Calu3 (cell line): ENCODE data around the gene LRRC8E. TPM values are rescaled to one million over a fixed set of nuclear protein-coding genes. Genes with fewer than 3 reads are reported as not detected.

Source experiments
- BruUV-seq: library from RNA; stranded (reverse); fragments of 400-500 nt; replicated peaks from 2 replicates; lab custom pipeline; 2021; lab: Mats Ljungman, UMichigan
- CTCF ChIA-PET: fragments of 300-600 bp; sonication (Branson Sonifier 250); formaldehyde crosslinking; loops from one replicate; lab custom pipeline; 2022; ENCODE audit warnings: antibody characterized with exemption; lab: Charles Lee
- DNase-seq: peaks from one replicate; pipeline ENCODE4 v3.0.0; 2022
- H3K27ac Mint-ChIP-seq: one replicate; pipeline ENCODE4 v1.8.0; 2022; ENCODE audit warnings: mixed read lengths; ENCODE audit not compliant: unreplicated experiment
- H3K27me3 Mint-ChIP-seq: one replicate; pipeline ENCODE4 v1.8.0; 2022; ENCODE audit warnings: mixed read lengths; ENCODE audit not compliant: unreplicated experiment
- H3K36me3 Mint-ChIP-seq: one replicate; pipeline ENCODE4 v1.8.0; 2022; ENCODE audit warnings: mild to moderate bottlenecking, moderate library complexity, mixed read lengths; ENCODE audit not compliant: insufficient read depth, unreplicated experiment
- H3K4me1 Mint-ChIP-seq: one replicate; pipeline ENCODE4 v1.8.0; 2022; ENCODE audit warnings: mild to moderate bottlenecking, low read depth, mixed read lengths; ENCODE audit not compliant: unreplicated experiment
- H3K4me3 Mint-ChIP-seq: one replicate; pipeline ENCODE4 v1.8.0; 2022; ENCODE audit warnings: mild to moderate bottlenecking, low read depth, moderate library complexity, mixed read lengths; ENCODE audit not compliant: unreplicated experiment
- H3K9me3 Mint-ChIP-seq: one replicate; pipeline ENCODE4 v1.8.0; 2022; ENCODE audit warnings: low read depth, mixed read lengths; ENCODE audit not compliant: unreplicated experiment
- intact Hi-C: fragments of 100-400 bp; cut with micrococcal nuclease; formaldehyde crosslinking; loops from one replicate; pipeline ENCODE4 v1.10.0; 2022; ENCODE audit not compliant: unreplicated experiment
- total RNA-seq: library from RNA; stranded (reverse); gene quantifications from 2 replicates; pipeline ENCODE4 v1.2.3, GENCODE V29; 2022
- TF ChIP-seq, protein P1 (sequence below): fragments of 200-600 bp; IDR thresholded peaks from one replicate; pipeline ENCODE4 v1.8.0; 2022; ENCODE audit warnings: antibody characterized with exemption; ENCODE audit not compliant: unreplicated experiment

The LRRC8E gene
- total RNA-seq, 1 experiment from 2014 or later, result 8.0 TPM

DNA sequence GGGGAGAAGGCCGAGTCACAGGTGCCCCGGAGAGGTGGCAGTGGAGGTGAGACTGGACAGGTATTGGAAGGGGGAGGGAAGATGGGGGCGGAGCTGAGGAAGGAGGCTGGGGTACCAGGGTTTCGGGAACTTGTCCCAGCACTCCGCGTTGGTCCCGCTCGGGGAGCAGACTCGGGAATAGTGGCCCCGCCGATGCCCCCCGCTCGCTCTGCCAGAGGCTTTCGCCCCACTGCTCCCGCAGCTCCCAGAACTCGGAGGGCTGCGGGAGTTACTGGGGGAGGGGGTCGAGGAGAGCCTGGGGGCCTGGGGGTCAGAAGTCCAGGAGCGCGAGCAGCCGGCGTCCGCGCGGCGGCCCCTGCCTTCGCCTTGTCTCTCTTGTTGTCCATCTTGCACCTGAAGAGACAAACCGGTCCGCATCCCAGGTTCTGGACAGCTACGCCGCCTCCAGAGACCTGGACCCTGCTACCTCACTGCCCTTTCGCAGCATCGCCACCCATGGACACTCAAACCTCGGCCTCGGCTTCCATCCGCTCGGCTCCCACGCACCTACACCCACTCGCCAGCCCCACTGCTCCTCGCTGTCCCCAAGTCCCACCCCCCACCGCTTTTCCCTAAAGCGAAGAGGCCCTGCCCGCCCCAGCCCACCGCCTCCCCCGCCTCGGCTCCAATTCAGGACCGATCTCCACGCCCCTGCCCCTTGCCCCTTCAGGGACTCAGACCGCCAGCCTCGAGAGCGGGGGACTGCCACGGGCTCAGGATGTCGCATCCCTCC is 14.8 kb upstream of the LRRC8E start:
- CTCF ChIA-PET, result no interaction called here
- Mint-ChIP-seq H3K4me3 (peak overlapping the region; percentile 63), H3K4me1 (peaks cover 10% of the 10 kb centered on the region), H3K27me3 (no peaks in the 10 kb centered on the region), H3K27ac (no peak overlapping the region), H3K36me3 (peaks cover 44% of the 10 kb centered on the region), H3K9me3 (no peaks in the 10 kb centered on the region)
- TF ChIP-seq, protein P1, sequence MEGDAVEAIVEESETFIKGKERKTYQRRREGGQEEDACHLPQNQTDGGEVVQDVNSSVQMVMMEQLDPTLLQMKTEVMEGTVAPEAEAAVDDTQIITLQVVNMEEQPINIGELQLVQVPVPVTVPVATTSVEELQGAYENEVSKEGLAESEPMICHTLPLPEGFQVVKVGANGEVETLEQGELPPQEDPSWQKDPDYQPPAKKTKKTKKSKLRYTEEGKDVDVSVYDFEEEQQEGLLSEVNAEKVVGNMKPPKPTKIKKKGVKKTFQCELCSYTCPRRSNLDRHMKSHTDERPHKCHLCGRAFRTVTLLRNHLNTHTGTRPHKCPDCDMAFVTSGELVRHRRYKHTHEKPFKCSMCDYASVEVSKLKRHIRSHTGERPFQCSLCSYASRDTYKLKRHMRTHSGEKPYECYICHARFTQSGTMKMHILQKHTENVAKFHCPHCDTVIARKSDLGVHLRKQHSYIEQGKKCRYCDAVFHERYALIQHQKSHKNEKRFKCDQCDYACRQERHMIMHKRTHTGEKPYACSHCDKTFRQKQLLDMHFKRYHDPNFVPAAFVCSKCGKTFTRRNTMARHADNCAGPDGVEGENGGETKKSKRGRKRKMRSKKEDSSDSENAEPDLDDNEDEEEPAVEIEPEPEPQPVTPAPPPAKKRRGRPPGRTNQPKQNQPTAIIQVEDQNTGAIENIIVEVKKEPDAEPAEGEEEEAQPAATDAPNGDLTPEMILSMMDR, result no peak
- no peak for DNase-seq
- no TSS peak for BruUV-seq
- intact Hi-C loops, result no loop called here

DNA sequence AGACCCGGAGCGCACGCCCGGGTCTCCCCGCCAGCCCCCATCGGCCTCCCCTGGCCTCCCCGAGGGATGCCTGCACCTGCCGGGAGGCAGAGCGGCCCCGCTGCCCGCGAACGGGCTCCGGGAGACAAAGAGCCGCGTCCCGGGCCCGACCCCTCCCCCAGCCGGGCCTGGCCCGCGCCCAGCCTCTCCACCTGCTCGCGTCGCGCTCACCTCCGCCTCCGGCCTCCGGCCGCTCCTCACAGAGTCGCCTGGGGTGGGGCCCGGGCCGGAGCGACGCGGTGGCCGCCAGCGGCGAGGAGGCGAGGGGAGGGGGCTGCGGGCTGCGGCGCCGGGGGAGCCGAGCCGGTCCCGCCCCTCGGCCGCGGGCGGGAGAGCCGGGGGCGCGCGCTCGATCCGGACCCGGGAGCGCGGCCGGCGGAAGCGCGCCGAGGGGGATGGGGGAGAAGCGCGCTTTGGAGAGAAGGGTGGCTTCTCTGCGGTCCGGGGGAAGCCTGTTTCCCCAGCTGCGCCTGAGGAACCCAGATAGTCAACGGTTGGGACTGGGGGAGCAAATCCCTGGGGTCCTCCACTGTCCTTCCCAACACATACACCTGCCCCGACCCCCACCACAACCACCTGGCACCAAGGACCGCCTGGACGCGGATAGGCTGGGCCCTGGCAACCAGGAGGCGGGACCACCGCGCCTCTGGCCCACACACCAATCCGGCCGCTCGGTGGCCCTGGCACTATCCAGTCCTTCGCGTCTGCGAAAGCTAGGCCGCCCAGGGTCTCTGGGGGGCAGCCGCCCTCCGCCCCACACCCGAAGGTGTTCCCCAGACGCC is 14.0 kb upstream of the LRRC8E start, which contains the start of gene PRR36:
TSS of gene PRR36 (minus strand) at position 315 of the 821 bp plus-strand sequence. CDS start 701 bp downstream, outside the sequence.
- peak within 1 kb of the TSS; percentile 63 for H3K4me3 Mint-ChIP-seq
- DNase-seq, result peak; percentile 76
- H3K9me3 Mint-ChIP-seq, result no peaks in the 10 kb centered on the region
- H3K27ac Mint-ChIP-seq, result no peak within 1 kb of the TSS
- peaks cover 39% of the 10 kb centered on the region for H3K36me3 Mint-ChIP-seq
- peaks cover 10% of the 10 kb centered on the region for H3K4me1 Mint-ChIP-seq
- CTCF ChIA-PET, result no interaction called here
- BruUV-seq, result no TSS peak
- H3K27me3 Mint-ChIP-seq, result no peaks in the 10 kb centered on the region
- intact Hi-C loops, result no loop called here
- TF ChIP-seq, protein P1, result no peak

DNA sequence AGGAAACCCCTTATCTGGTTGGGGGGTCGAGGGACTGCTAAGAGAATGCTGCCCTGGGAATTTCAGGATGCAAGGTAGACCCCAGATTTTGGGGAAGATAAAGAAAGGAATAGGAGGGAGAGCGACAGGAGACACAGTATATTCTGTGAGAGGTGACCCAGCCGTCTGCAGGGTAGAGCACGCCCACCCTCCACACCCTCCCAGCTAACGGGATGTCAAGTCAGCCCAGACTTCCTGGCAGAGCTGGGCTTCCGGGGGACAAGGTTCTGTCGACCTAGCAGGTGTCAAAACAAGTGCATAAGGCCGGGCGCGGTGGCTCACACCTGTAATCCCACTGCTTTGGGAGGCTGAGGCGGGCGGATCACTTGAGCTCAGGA is 13.4 kb upstream of the LRRC8E start:
- no peak for DNase-seq
- Mint-ChIP-seq H3K36me3 (peaks cover 33% of the 10 kb centered on the region), H3K4me3 (peak overlapping the region; percentile 63), H3K4me1 (peaks cover 10% of the 10 kb centered on the region), H3K9me3 (no peaks in the 10 kb centered on the region), H3K27ac (no peak overlapping the region), H3K27me3 (no peaks in the 10 kb centered on the region)
- CTCF ChIA-PET, result no interaction called here
- TF ChIP-seq, protein P1, result no peak
- intact Hi-C loops, result no loop called here
- BruUV-seq, result no TSS peak

DNA sequence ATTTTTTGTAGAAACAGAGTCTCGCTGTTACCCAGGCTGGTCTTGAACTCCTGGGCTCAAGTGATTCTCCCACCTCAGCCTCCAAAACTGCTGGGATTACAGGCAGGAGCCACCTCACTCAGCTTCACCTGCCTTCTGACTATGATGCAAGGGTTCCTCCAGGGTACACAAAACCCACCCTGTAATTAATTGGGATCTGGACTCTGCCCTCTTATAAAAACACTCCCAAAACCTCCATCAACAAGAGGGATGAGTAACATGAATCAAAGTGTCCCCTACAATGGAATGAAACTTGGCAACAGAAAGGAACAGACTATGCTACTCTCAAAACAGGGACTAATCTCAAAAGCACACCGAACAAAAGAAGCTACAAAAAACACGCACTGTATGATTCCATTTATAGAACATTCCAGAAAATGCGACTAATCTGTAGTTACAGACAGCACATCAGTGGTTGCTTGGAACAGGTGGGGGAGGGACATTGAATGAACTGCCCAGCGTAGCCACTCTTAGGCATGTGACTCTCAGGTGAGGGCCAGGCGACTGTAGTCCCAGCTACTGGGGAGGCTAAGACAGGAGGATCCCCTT is 11.0 kb upstream of the LRRC8E start:
- H3K4me3 Mint-ChIP-seq, result no peak overlapping the region
- peaks cover 15% of the 10 kb centered on the region for H3K36me3 Mint-ChIP-seq
- TF ChIP-seq, protein P1, result no peak
- CTCF ChIA-PET, result interaction anchor here (0.9 kb wide), 1 partner anchor 11 kb away, joined by 3 read pairs; no protein-coding TSS in a partner anchor
- no peaks in the 10 kb centered on the region for H3K9me3 Mint-ChIP-seq
- no peaks in the 10 kb centered on the region for H3K4me1 Mint-ChIP-seq
- no peaks in the 10 kb centered on the region for H3K27me3 Mint-ChIP-seq
- no peak for DNase-seq
- H3K27ac Mint-ChIP-seq, result no peak overlapping the region
- no TSS peak for BruUV-seq
- intact Hi-C loops, result no loop called here
